Body of pancreas (tissue), 4 donors: ENCODE measurements around the gene ARL16.

Source experiments
- POLR2A ChIP-seq, 3 donors: fragments of 450-650 bp; IDR thresholded peaks; one replicate each; pipeline ENCODE4 v1.6.1; 2016; ENCODE audit warnings: antibody characterized with exemption in 3 of 3, mild to moderate bottlenecking in 2 of 3
- TF ChIP-seq, protein P1 (sequence below), 7 experiments: fragments of 450-650 bp in 4 of 7; fragments of 200-600 bp in 3 of 7; sonication (generic) in 3 of 7; IDR thresholded peaks; one replicate each; pipeline ENCODE4 v1.5.1; 2016 to 2019; ENCODE audit warnings: antibody characterized with exemption in 7 of 7

DNA sequence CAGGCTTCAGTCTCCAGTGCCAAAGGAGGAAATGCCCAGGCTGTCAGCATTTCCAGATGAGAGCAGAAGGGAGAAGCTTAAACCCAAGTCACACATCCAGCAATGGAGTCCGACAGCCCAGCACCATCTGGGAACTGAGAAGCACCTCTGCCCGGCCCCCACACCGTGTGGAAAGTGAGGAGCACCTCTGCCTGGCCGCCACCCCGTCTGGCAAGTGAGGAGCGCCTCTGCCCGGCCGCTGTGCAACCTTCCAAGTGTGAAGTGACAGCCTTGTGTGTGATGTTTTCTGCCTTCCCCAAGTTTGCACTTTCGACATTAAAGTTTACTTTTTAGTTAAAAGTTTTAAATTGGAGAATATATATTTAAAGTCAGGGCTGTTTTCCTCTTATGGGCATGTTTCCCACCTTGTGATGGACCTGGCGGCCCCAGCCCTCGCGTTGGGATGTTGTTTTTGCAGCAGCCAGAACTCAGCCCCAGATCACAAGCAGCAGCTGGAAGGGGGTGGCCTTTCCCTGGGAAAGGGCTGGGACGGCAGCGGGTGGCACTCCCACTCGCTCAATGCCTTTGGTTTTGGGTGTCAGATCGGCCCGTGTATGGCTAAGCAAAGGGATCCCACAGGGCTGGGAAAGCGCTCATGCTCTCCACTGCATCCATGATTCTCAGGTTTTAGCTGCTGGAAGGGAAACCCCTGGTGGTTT lies 9.9 kb downstream of the ARL16 start:
- TF ChIP-seq, protein P1, sequence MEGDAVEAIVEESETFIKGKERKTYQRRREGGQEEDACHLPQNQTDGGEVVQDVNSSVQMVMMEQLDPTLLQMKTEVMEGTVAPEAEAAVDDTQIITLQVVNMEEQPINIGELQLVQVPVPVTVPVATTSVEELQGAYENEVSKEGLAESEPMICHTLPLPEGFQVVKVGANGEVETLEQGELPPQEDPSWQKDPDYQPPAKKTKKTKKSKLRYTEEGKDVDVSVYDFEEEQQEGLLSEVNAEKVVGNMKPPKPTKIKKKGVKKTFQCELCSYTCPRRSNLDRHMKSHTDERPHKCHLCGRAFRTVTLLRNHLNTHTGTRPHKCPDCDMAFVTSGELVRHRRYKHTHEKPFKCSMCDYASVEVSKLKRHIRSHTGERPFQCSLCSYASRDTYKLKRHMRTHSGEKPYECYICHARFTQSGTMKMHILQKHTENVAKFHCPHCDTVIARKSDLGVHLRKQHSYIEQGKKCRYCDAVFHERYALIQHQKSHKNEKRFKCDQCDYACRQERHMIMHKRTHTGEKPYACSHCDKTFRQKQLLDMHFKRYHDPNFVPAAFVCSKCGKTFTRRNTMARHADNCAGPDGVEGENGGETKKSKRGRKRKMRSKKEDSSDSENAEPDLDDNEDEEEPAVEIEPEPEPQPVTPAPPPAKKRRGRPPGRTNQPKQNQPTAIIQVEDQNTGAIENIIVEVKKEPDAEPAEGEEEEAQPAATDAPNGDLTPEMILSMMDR (IDR thresholded peaks at IDR 0.05): no peak
- TF ChIP-seq POLR2A (IDR thresholded peaks at IDR 0.05): no peak
